LNCAP (cell line): ENCODE measurements around the gene ECT2.

Experiments used
- CTCF ChIP-seq: fragments of 450-650 bp; IDR thresholded peaks from 2 replicates; pipeline ENCODE4 v1.5.1; 2017; ENCODE audit warnings: mild to moderate bottlenecking

ECT2 gene

GRCh38 chr3:172803489-172803888 is 53.0 kb downstream of the ECT2 start:
- no peak for TF ChIP-seq CTCF

- no peak for TF ChIP-seq CTCF
Measured at GRCh38 chr3:172804323-172804722, 53.8 kb downstream of the ECT2 start.

GRCh38 chr3:172808969-172809546 is 58.5 kb downstream of the ECT2 start:
- TF ChIP-seq CTCF = peak; percentile 50

GRCh38 chr3:172811099-172811498 is 60.6 kb downstream of the ECT2 start:
- no peak for TF ChIP-seq CTCF

GRCh38 chr3:172813462-172813861 is 62.9 kb downstream of the ECT2 start:
- TF ChIP-seq CTCF = no peak

DNA sequence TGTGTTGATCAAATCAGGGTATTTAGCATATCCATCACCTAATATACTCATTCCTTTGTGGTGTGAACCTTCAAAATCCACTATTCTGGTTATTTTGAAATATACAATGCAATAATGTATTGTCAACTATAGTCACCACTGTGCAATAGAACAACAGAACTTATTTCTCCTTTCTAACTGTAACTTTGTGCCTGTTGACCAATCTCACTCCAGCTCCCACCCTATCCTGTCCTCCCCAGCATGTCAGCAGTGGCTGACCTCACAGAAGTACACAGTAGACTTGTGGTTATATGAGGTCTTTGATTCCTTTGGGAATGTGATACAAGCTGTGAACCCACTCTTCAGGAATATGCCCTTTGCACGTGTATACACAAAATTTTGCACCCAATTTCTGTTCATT is 64.2 kb downstream of the ECT2 start:
- no peak for TF ChIP-seq CTCF

- no peak for TF ChIP-seq CTCF
Measured at GRCh38 chr3:172815857-172816256, 65.3 kb downstream of the ECT2 start.

GRCh38 chr3:172816281-172816680 is 65.8 kb downstream of the ECT2 start:
- TF ChIP-seq CTCF = no peak
